GM12878 (cell line): ENCODE results near the gene NUP210. TPM values are rescaled to one million over a fixed set of nuclear protein-coding genes. Genes with fewer than 3 reads are reported as not detected.

Source experiments
- ATAC-seq: fragments of 200-7000 bp; cut with Tn5 transposase; 3 replicates; pipeline ENCODE4 v1.9.1; 2020; ENCODE audit warnings: mild to moderate bottlenecking, moderate library complexity
- BruUV-seq: library from RNA; stranded (reverse); fragments of 400-500 nt; replicated peaks from 2 replicates; lab custom pipeline; 2021; lab: Mats Ljungman, UMichigan
- CTCF ChIA-PET: fragments of 300-600 bp; sonication (Branson Sonifier 250); formaldehyde crosslinking; extraction: SDS; loops from one replicate; lab custom pipeline; 2021; ENCODE audit warnings: inconsistent platforms; lab: Yijun Ruan, JAX
- POLR2A ChIA-PET: fragments of 350-600 bp; formaldehyde crosslinking; extraction: SDS; loops from one replicate; lab custom pipeline; 2021; ENCODE audit warnings: inconsistent platforms; lab: Charles Lee
- RAD21 ChIA-PET: fragments of 300-600 bp; sonication (Branson Sonifier 250); formaldehyde crosslinking; loops from one replicate; lab custom pipeline; 2023; ENCODE audit warnings: antibody characterized with exemption; ENCODE audit not compliant: unreplicated experiment; lab: Charles Lee
- SMC1A ChIA-PET: fragments of 300-600 bp; sonication (Branson Sonifier 250); formaldehyde crosslinking; loops from one replicate; lab custom pipeline; 2023; ENCODE audit not compliant: unreplicated experiment, uncharacterized antibody; lab: Charles Lee
- DNase-seq: peaks from one replicate; pipeline ENCODE4 v3.0.0-alpha.2; 2011; ENCODE audit warnings: low read depth, low spot score
- FAIRE-seq: peaks from 3 replicates; lab custom pipeline; 2011; peaks lifted over from hg19 to GRCh38; lab: Jason Lieb, UNC
- H2AFZ ChIP-seq: 2 replicates; pipeline ENCODE4 v1.6.0; 2011; ENCODE audit warnings: low read depth, low read length, control low read depth; ENCODE audit not compliant: control insufficient read depth
- H3K27ac ChIP-seq: 2 replicates; pipeline ENCODE4 v1.5.1; 2011; ENCODE audit warnings: control low read depth; ENCODE audit not compliant: control insufficient read depth, insufficient read depth
- H3K27me3 ChIP-seq, 2 experiments: replicated peaks in 1 of 2; 2 replicates each; pipeline versions ENCODE4 v1.6.0 to v1.6.1; 2011; ENCODE audit warnings: low read length in 1 of 2; ENCODE audit not compliant: control insufficient read depth in 2 of 2, insufficient read depth in 2 of 2
- H3K36me3 ChIP-seq, 2 experiments: 2 replicates each; pipeline ENCODE4 v1.5.1; 2011; ENCODE audit warnings: low read length in 1 of 2; ENCODE audit not compliant: control insufficient read depth in 2 of 2, insufficient read depth in 2 of 2
- H3K4me1 ChIP-seq: 2 replicates; pipeline ENCODE4 v1.6.1; 2011; ENCODE audit warnings: mild to moderate bottlenecking, low read length, moderate library complexity, mixed read lengths; ENCODE audit not compliant: control insufficient read depth, insufficient read depth
- H3K4me2 ChIP-seq: 2 replicates; pipeline ENCODE4 v1.6.0; 2011; ENCODE audit warnings: control low read depth; ENCODE audit not compliant: control insufficient read depth, insufficient read depth
- H3K4me3 ChIP-seq: fragments of 200-600 bp; sonication (generic); 2 replicates; pipeline ENCODE4 v1.5.1; 2016
- H3K79me2 ChIP-seq: 2 replicates; pipeline ENCODE4 v1.6.0; 2011; ENCODE audit warnings: low read length; ENCODE audit not compliant: control insufficient read depth, insufficient read depth
- H3K9ac ChIP-seq: 2 replicates; pipeline ENCODE4 v1.8.0; 2011; ENCODE audit warnings: low read length, control low read depth, mixed read lengths; ENCODE audit not compliant: control insufficient read depth, insufficient read depth
- H3K9me3 ChIP-seq: replicated peaks from 3 replicates; pipeline ENCODE4 v1.5.1; 2011; ENCODE audit warnings: mild to moderate bottlenecking, low read length; ENCODE audit not compliant: control insufficient read depth, insufficient read depth
- H4K20me1 ChIP-seq: 2 replicates; pipeline ENCODE4 v1.6.0; 2011; ENCODE audit not compliant: control insufficient read depth, insufficient read depth
- ATF7 ChIP-seq: fragments of 450-650 bp; IDR thresholded peaks from 2 replicates; pipeline ENCODE4 v1.6.1; 2016; ENCODE audit warnings: low read depth, mild to moderate bottlenecking
- BACH1 ChIP-seq: fragments of 450-650 bp; IDR thresholded peaks from 2 replicates; pipeline ENCODE4 v1.6.1; 2017; ENCODE audit warnings: mild to moderate bottlenecking, borderline replicate concordance
- CBFB ChIP-seq: IDR thresholded peaks from 2 replicates; pipeline ENCODE4 v1.6.1; 2016; ENCODE audit warnings: antibody characterized with exemption, low read depth
- HDGF ChIP-seq: fragments of 450-650 bp; IDR thresholded peaks from 2 replicates; pipeline ENCODE4 v1.6.1; 2016; ENCODE audit warnings: antibody characterized with exemption
- MTA2 ChIP-seq: fragments of 450-650 bp; IDR thresholded peaks from 2 replicates; pipeline ENCODE4 v1.6.1; 2016; ENCODE audit warnings: low read depth, mild to moderate bottlenecking, moderate library complexity
- MXI1 ChIP-seq: fragments of 150-350 bp; IDR thresholded peaks from 2 replicates; pipeline ENCODE4 v1.6.1; 2011; ENCODE audit warnings: low read depth, mild to moderate bottlenecking, inconsistent platforms, low read length, improper control_type of control experiment
- NBN ChIP-seq: fragments of 450-650 bp; IDR thresholded peaks from 2 replicates; pipeline ENCODE4 v1.6.1; 2016
- NFYA ChIP-seq: IDR thresholded peaks from 2 replicates; pipeline ENCODE4 v1.6.1; 2011; ENCODE audit warnings: low read depth, mild to moderate bottlenecking, low read length, improper control_type of control experiment, borderline replicate concordance
- NR2F1 ChIP-seq: fragments of 450-650 bp; conservative IDR thresholded peaks from 2 replicates; pipeline ENCODE4 v1.6.1; 2017; ENCODE audit warnings: mild to moderate bottlenecking
- RELA ChIP-seq: fragments of 450-650 bp; IDR thresholded peaks from 2 replicates; pipeline ENCODE4 v1.8.0; 2014; ENCODE audit warnings: borderline replicate concordance; ENCODE audit not compliant: partially characterized antibody
- SMAD5 ChIP-seq: IDR thresholded peaks from 2 replicates; pipeline ENCODE4 v1.6.1; 2016; ENCODE audit warnings: antibody characterized with exemption, low read depth
- STAT3 ChIP-seq: IDR thresholded peaks from 2 replicates; pipeline ENCODE4 v1.6.1; 2011; ENCODE audit warnings: low read depth, low read length, improper control_type of control experiment
- ZNF217 ChIP-seq: fragments of 450-650 bp; IDR thresholded peaks from 2 replicates; pipeline ENCODE4 v1.6.1; 2017; ENCODE audit warnings: antibody characterized with exemption, mild to moderate bottlenecking
- ZNF384 ChIP-seq: IDR thresholded peaks from 2 replicates; pipeline ENCODE4 v1.6.1; 2012; ENCODE audit warnings: low read depth, mild to moderate bottlenecking, low read length, improper control_type of control experiment, borderline replicate concordance
- WGBS: methylation state at CpG from one replicate; pipeline ENCODE4 v1.1.6; 2016; ENCODE audit warnings: low lambda C conversion rate; ENCODE audit not compliant: insufficient replicate concordance, insufficient coverage; ENCODE audit errors: missing lambda C conversion rate; 5-methylcytosine and 5-hydroxymethylcytosine counted together
- in situ Hi-C: fragments of 300-500 bp; cut with MboI; formaldehyde crosslinking; loops from 9 replicates; pipeline ENCODE4 v1.14.3; 2018; ENCODE audit warnings: mixed read lengths
- intact Hi-C: fragments of 100-400 bp; cut with micrococcal nuclease; formaldehyde crosslinking; loops from one replicate; pipeline ENCODE4 v1.14.2; 2022; ENCODE audit not compliant: unreplicated experiment
- polyA plus RNA-seq, 11 experiments: library from polyadenylated mRNA; depleted of rRNA in 4 of 11; unstranded in 6 of 11; stranded (reverse) in 5 of 11; fragments of >200 nt; fragmentation: Nextera tagmentation in 4 of 11; fragmentation: Illumina TruSeq in 1 of 11; extraction: Ambion mirVana in 4 of 11; extraction: Trizol in 1 of 11; gene quantifications; 1 replicate in 1 of 11; 2 replicates in 10 of 11; pipeline versions ENCODE4 v1.2.1 to v1.2.3, GENCODE V29; 2011 to 2016; ENCODE audit warnings: inconsistent platforms in 2 of 11, missing spikeins in 2 of 11, low read depth in 1 of 11
- total RNA-seq, 4 experiments: library from RNA; depleted of rRNA in 3 of 4; stranded (reverse); fragments of >200 nt in 3 of 4; fragmentation: Illumina TruSeq in 1 of 4; extraction: Trizol in 1 of 4; gene quantifications; 2 replicates each; pipeline versions ENCODE4 v1.2.1 to v1.2.3, GENCODE V29; 2013 to 2021
- TF ChIP-seq, protein P1 (sequence below): IDR thresholded peaks from 2 replicates; pipeline ENCODE4 v1.6.1; 2012; ENCODE audit warnings: low read depth, low read length, improper control_type of control experiment

Gene NUP210
- total and polyA plus RNA-seq, 10 of the 15 experiments (the other 5 are each of a cell fraction or from before 2014, with no cell fraction given), result 2.9 to 150 (median 76.0) TPM

DNA sequence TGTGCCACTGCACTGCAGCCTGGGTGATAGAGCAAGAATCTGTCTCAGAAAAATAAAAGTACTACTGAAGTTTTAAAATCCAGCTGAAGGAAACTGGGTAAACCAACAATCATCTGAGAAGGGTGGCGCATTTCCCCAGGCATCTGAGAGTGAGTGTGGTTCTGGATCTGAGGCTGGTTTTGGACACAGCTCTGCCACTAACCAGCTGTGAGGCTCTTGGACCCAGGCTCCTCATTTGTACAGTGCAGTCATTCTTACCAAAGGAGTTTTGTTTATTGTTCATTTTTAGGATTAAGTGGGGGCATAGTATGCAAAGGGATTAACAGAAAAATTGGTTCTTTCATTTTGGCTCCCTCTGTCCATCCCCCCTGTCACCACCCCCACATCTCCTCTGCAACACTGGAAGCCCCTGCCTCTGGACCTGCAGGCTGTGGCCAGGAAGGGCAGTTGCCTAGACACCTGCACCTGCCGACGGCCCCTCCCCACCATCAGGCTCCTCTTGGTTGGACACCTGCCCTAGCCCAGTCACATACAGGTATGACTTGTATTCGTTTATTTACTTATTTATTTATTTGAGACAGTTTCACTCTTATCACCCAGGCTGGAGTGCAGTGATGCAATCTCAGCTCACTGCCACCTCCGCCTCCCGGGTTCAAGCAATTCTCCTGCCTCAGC lies 8.8 kb downstream of the NUP210 start:
- no peak for ATAC-seq
- 98% methylated on average over 6 of the region's 6 CpGs for WGBS
- Histone ChIP-seq H3K27me3 (no peaks in the 10 kb centered on the region), H2AFZ (no peak overlapping the region), H3K4me2 (no peak overlapping the region), H4K20me1 (peaks cover 10% of the 10 kb centered on the region; the same call in 1 of the 2 replicates), H3K9ac (no peak overlapping the region), H3K79me2 (peaks cover 84% of the 10 kb centered on the region), H3K36me3 (peaks cover 3 to 5% of the 10 kb centered on the region in 2 experiments; a peak in 3 of 4 replicates), H3K4me1 (peaks cover 26% of the 10 kb centered on the region), H3K9me3 (peaks cover 8% of the 10 kb centered on the region), H3K4me3 (no peak overlapping the region)
- CTCF ChIA-PET, result interaction anchor here (0.9 kb wide), 1 partner anchor 41 kb away, joined by 5 read pairs; no protein-coding TSS in a partner anchor
- SMC1A ChIA-PET, result interaction anchor here (1.4 kb wide), 1 partner anchor 182 kb away, joined by 4 read pairs; no protein-coding TSS in a partner anchor
- RAD21 ChIA-PET, result no interaction called here
- DNase-seq, result no peak
- intact Hi-C loops, result loop anchor here (10.0 kb wide), 1 partner anchor 1023 kb away; no protein-coding TSS in a partner anchor
- no peak for TF ChIP-seq BACH1
- TF ChIP-seq, protein P1, sequence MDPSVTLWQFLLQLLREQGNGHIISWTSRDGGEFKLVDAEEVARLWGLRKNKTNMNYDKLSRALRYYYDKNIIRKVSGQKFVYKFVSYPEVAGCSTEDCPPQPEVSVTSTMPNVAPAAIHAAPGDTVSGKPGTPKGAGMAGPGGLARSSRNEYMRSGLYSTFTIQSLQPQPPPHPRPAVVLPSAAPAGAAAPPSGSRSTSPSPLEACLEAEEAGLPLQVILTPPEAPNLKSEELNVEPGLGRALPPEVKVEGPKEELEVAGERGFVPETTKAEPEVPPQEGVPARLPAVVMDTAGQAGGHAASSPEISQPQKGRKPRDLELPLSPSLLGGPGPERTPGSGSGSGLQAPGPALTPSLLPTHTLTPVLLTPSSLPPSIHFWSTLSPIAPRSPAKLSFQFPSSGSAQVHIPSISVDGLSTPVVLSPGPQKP, result no peak
- TF ChIP-seq MXI1, result no peak
- TF ChIP-seq ATF7, result no peak
- no peak for TF ChIP-seq ZNF217
- no peak for TF ChIP-seq NBN
- no peak for TF ChIP-seq ZNF384
- TF ChIP-seq STAT3, result no peak
- no peak for TF ChIP-seq MTA2
- no peak for TF ChIP-seq CBFB
- no peak for TF ChIP-seq NR2F1
- TF ChIP-seq HDGF, result no peak
- TF ChIP-seq SMAD5, result no peak
- no peak for TF ChIP-seq NFYA
- no peak for TF ChIP-seq RELA
- TF ChIP-seq, all 136 proteins: peak for 0
- H3K27ac ChIP-seq, result no peak overlapping the region
- POLR2A ChIA-PET, result no interaction called here
- no peak for FAIRE-seq
- in situ Hi-C loops, result no loop called here
- TSS peak; percentile 32 for BruUV-seq
